GM19025 (cell line): ENCODE data around the gene FPR1.

Experiments
- ATAC-seq: cut with Tn5 transposase; IDR thresholded peaks from one replicate; pipeline ENCODE4 v1.9.1; 2021; ENCODE audit warnings: mild to moderate bottlenecking, low read depth, moderate library complexity; ENCODE audit not compliant: unreplicated experiment

The FPR1 gene

DNA sequence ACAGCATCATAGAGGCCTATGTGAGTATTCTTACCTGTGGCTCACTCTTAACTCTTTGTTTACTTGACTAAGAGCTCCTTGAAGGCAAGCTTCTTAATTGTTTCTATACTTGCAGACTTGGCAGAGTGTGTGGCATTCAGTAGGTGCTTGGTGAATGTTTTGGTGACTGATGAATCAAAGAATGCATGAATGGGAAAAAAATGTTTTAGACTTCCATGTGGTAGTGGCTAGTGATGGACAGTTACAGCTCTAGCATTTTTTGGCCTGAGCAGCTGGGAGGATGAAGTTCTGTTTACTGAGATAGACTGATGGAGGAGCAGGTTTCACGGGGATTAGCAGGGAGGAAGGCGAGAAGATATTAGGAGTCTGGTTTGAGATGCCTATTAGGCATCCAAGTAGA lies 41.5 kb downstream of the FPR1 start:
- no peak for ATAC-seq

GRCh38 chr19:51709575-51709974 lies 42.1 kb downstream of the FPR1 start:
- ATAC-seq, result no peak

DNA sequence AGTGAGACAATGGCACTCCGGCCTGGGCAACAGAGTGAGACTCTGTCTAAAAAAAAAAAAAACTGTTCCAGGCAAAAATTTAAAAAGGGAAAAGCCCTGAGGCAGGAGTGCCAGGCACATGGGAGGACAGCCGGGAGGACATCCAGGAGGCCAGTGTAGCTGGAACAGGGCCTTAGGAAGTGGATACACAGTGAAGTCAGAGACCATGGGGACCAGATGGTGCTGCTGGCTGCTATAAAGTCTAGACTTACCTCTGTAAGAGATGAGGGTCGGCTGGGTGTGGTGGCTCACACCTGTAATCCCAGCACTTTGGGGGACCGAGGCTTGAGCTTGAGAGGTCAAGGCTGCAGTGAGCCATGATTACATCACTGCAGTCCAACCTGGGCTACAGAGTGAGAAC lies 42.9 kb downstream of the FPR1 start:
- no peak for ATAC-seq

DNA sequence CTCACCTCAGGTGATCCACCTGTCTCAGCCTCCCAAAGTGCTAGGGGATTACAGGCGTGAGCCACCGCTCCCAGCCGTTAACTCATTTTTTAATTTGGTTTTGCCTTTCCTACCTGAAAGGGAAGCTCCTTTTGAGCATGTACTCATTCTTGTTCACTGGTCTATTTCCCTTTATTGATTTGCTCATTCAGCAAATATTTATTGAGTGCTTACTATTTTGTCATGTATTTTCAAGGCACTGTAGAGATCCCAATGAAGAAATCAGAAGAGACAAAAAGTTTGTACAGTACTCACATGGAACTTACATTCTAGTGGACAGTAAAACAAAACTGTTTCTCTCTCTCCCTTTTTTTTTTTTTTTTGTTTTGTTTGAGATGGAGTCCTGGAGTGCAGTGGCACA lies 44.8 kb downstream of the FPR1 start:
- ATAC-seq, result no peak

- no peak for ATAC-seq
Measured at GRCh38 chr19:51706296-51706695, 45.4 kb downstream of the FPR1 start.

GRCh38 chr19:51704626-51705025 lies 47.1 kb downstream of the FPR1 start:
- ATAC-seq, result no peak

DNA sequence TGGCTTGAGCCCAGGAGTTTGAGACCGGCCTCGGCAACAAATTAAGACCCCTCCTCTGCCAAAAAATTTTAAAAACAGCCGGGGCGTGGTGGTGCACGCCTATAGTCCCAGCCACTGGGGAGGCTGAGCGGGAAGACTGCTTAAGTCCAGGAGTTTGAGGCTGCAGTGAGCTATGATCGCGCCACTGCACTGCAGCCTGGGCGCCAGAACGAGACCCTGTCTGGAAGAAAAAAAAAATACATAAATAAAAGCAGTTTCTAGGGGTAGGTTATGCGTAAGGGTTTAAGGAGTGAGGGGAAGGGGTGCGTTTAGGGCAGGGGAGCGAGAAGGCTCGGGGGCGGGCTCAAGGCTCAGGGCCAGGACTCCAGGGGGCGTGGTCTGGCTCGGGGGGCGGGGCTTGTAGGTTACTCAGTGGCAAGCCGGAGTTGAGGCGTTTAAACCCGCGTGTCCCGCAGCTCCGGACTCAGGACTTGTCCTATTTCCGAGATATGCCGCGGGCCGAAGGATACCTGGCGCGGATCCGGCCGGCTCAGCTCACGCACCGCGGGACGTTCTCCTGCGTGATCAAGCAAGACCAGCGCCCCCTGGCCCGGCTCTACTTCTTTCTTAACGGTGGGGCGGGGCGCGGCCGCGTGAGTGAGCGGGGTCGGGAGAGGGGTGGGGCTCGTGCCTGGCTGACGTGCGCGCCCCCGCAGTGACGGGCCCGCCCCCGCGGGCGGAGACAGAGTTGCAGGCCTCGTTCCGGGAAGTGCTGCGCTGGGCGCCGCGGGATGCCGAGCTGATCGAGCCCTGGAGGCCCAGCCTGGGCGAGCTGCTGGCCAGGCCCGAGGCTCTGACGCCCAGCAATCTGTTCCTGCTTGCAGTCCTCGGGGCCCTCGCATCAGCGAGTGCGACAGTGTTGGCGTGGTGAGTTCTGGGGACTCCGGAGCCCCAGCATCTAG lies 47.8 kb downstream of the FPR1 start:
- ATAC-seq, result peak; percentile 85

GRCh38 chr19:51702825-51703574 lies 48.7 kb downstream of the FPR1 start:
- ATAC-seq, result no peak

- no peak for ATAC-seq
Measured at GRCh38 chr19:51702103-51702824, 49.4 kb downstream of the FPR1 start.

DNA sequence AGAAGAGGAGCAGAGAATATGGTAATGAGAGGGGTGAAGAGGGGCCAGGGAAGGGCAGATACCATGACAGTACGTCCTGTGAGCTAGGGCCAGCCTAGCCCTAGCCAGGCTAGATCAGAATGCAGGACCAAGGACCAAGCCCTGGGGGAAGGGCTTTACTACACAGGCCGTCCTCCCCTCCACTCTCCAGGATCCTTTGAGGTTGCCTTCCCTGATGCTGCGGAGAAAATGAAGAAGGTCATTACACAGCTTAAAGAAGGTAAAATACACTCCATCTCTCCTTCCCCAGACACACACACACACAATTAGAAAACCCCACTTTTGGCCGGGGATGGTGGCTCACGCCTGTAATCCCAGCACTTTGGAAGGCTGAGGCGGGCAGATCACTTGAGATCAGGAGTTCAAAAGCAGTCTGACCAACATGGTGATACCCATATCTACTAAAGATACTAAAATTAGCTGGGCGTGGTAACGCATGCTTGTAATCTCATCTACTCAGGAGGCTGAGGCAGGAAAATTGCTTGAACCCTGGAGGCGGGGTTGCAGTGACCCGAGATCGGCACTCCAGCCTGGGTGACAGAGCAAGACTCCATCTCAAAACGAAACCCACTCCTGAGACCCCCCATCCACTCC lies 50.1 kb downstream of the FPR1 start:
- no peak for ATAC-seq

DNA sequence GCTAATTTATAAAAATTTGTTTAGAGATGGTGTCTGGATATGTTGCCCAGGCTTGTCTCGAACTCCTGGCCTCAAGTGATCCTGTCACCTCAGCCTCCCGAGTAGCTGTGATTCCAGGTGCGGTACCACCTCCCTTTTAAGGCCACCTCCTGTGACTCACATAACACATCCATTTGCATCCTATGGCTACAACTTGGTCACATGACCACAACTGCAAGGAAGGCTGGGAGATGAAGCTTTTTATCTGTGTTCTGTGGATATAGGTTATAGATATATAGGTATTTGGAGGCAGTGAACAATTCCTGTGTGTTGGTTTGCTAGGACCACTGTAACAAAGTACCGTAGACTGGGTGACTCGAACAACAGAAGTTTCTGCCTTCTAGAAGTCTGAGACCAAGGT lies 52.5 kb downstream of the FPR1 start:
- no peak for ATAC-seq

DNA sequence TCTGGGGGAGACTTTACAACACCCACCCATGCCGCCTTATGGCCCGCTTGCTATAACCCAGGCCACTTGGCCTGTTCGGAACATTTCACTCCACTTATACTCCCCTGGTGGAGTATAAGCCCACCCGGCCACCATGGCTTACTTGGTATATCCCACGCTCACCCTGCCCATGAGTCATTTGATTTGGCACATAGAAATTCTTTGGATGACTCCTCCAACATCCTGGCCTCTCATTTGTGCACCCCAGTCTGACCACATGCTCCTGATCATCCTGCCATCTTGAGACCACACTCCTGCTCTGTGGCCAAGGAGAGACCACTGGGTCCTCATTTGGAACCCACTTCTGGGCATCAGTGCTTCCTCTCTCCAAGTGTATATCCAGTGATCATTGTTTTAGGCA lies 53.4 kb downstream of the FPR1 start:
- ATAC-seq, result no peak

DNA sequence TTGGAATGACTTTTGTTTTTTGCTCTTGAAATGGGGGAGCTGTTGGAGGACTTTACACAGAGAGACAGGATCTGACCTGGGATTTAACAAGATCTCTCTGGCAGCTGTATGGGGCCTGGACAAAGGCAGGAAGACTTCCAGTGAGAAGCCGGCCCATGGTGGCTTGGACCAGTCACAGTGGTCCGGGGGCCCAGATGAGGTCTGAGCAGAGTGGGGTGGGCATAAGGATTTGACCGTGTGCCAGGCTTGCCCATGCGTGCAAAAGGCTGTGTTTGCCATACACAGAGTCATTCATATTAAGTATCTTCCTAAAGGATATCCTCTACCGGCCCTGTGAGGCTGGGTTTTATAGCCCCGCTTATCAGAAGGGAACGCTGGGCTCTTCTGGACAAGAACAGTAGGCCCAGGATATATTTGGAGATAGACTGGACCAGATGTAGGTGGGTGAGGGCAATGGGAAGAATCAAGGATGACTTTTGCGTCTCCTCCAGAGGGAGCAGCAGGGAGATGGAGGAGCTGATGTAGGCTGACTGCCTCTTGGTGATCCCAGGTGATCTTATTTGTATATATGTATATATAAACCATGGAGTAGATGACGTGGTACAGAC lies 54.4 kb downstream of the FPR1 start:
- no peak for ATAC-seq

- no peak for ATAC-seq
Measured at GRCh38 chr19:51696606-51697005, 55.1 kb downstream of the FPR1 start.
